T-helper 17 cell (primary cell): ENCODE measurements around the gene OR14J1. TPM values are rescaled to one million over a fixed set of nuclear protein-coding genes. Genes with fewer than 3 reads are reported as not detected.
"Not testable (repeated sequence)": the region's sequence is repeated elsewhere in the genome, so short reads cannot be mapped to it uniquely, and the experiment has no call there.

ENCODE experiments used
- ATAC-seq: fragments of 150-1000 bp; cut with Tn5 transposase; 2 replicates; pipeline ENCODE4 v1.10.0; 2021; ENCODE audit warnings: mild to moderate bottlenecking, moderate library complexity
- DNase-seq, 3 donors: peaks; one replicate each; pipeline versions ENCODE4 v3.0.0 to v3.0.0-alpha.2; 2020 to 2021
- H3K9me3 ChIP-seq: one replicate; pipeline ENCODE4 v1.7.0; 2013; ENCODE audit warnings: low read length, mild to moderate bottlenecking; ENCODE audit not compliant: control insufficient read depth, poor library complexity, severe bottlenecking
- H3K27ac Mint-ChIP-seq: one replicate; pipeline ENCODE4 v1.8.0; 2022; ENCODE audit warnings: mild to moderate bottlenecking, moderate library complexity, mixed read lengths
- H3K27me3 Mint-ChIP-seq: one replicate; pipeline ENCODE4 v1.8.0; 2022; ENCODE audit warnings: mixed read lengths
- H3K36me3 Mint-ChIP-seq: one replicate; pipeline ENCODE4 v1.8.0; 2022; ENCODE audit warnings: low read depth, mixed read lengths
- H3K4me1 Mint-ChIP-seq: one replicate; pipeline ENCODE4 v1.8.0; 2022; ENCODE audit warnings: mild to moderate bottlenecking, mixed read lengths
- H3K4me3 Mint-ChIP-seq: one replicate; pipeline ENCODE4 v1.8.0; 2022; ENCODE audit warnings: mild to moderate bottlenecking, moderate library complexity, mixed read lengths
- total RNA-seq, 4 donors: library from RNA in 2 of 4; stranded (reverse) in 2 of 4; gene quantifications; one replicate each; pipeline ENCODE4 v1.2.3 and lab custom pipeline; 2022 to 2026

OR14J1 gene
- total RNA-seq (not detected), total RNA-seq (lab: John Stamatoyannopoulos, UW) (0 reads per million in 2 donors)

- H3K4me3 Mint-ChIP-seq: no peak within 1 kb of the TSS
- H3K27me3 Mint-ChIP-seq: peaks cover 42% of the 10 kb centered on the region
- peaks cover 2% of the 10 kb centered on the region for H3K4me1 Mint-ChIP-seq
- H3K36me3 Mint-ChIP-seq: no peaks in the 10 kb centered on the region
- ATAC-seq (no peak), DNase-seq (no peak)
- no peaks in the 10 kb centered on the region for H3K9me3 ChIP-seq
- H3K27ac Mint-ChIP-seq: no peak within 1 kb of the TSS
Observed at GRCh38 chr6:29301316-29301715, at the start of gene OR14J1. Gene OR14J1 (plus strand): TSS chr6:29301701. CDS start chr6:29306690, 4,989 bp downstream.

- DNase-seq (no peak), ATAC-seq (no peak)
- Mint-ChIP-seq H3K27me3 (peaks cover 5% of the 10 kb centered on the region), H3K27ac (no peak overlapping the region), H3K36me3 (peaks cover 7% of the 10 kb centered on the region), H3K4me3 (no peak overlapping the region), H3K4me1 (no peaks in the 10 kb centered on the region)
- no peaks in the 10 kb centered on the region for H3K9me3 ChIP-seq
Observed at GRCh38 chr6:29251736-29252135, 49.8 kb upstream of the OR14J1 start.

- H3K36me3 Mint-ChIP-seq: no peaks in the 10 kb centered on the region
- H3K4me3 Mint-ChIP-seq: no peak overlapping the region
- no peak for DNase-seq
- no peaks in the 10 kb centered on the region for H3K9me3 ChIP-seq
- no peaks in the 10 kb centered on the region for H3K4me1 Mint-ChIP-seq
- H3K27ac Mint-ChIP-seq: no peak overlapping the region
- no peak for ATAC-seq
- peaks cover 5% of the 10 kb centered on the region for H3K27me3 Mint-ChIP-seq
Observed at GRCh38 chr6:29255530-29255929, 46.0 kb upstream of the OR14J1 start.

- H3K27me3 Mint-ChIP-seq: peaks cover 11% of the 10 kb centered on the region
- no peaks in the 10 kb centered on the region for H3K36me3 Mint-ChIP-seq
- DNase-seq: no peak
- H3K4me1 Mint-ChIP-seq: no peaks in the 10 kb centered on the region
- no peak for ATAC-seq
- H3K4me3 Mint-ChIP-seq: no peak overlapping the region
- no peak overlapping the region for H3K27ac Mint-ChIP-seq
- no peaks in the 10 kb centered on the region for H3K9me3 ChIP-seq
Observed at GRCh38 chr6:29259721-29260120, 41.8 kb upstream of the OR14J1 start.

DNA sequence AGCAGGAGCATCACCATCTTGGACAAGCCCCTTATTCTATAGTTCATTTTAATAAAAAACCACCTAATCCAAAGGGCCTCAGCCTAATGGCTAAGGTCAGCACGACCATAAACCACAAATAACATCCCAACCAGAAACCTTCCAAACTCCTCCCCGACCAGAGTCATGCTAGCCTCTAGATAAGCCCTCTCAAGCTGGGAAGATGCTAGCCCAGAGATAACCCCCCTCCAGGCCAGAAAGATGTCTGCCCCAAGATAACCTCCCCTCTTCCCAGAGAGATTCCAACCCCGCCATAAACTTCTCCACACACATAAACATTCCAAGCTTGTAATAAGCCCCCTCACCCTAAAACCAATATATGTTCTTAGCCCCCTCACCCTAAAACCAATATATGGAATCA lies 38.5 kb upstream of the OR14J1 start:
- no peaks in the 10 kb centered on the region for H3K36me3 Mint-ChIP-seq
- no peak overlapping the region for H3K27ac Mint-ChIP-seq
- H3K27me3 Mint-ChIP-seq: peaks cover 16% of the 10 kb centered on the region

DNA sequence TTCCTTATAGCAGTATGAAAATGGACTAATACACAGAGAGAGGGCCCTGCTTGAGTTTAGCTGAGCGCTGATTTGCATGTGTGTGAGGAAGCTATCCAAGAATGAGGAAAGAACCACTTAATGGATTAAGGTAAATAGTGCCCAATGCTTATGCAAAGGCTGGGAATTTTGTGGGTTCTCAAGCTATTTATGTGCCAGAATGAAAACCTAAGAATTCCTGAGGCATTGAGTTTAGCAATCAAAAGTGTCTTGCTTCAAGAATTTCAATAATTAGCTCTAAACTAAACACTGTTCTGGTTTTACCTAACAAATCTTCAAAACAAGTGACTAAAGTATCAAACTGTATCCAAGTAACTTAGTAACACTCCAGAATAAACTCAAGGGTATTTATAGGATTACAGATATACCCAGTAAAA lies 7.0 kb upstream of the OR14J1 start:
- H3K4me1 Mint-ChIP-seq: no peaks in the 10 kb centered on the region
- no peak for DNase-seq
- H3K9me3 ChIP-seq: no peaks in the 10 kb centered on the region
- no peak for ATAC-seq
- H3K36me3 Mint-ChIP-seq: peaks cover 2% of the 10 kb centered on the region
- no peak overlapping the region for H3K4me3 Mint-ChIP-seq
- H3K27me3 Mint-ChIP-seq: peaks cover 38% of the 10 kb centered on the region
- H3K27ac Mint-ChIP-seq: no peak overlapping the region

More for the DNA sequence above, 38.5 kb upstream of the OR14J1 start:
- ATAC-seq (no peak), DNase-seq (no peak)
- no peak overlapping the region for H3K4me3 Mint-ChIP-seq
- H3K9me3 ChIP-seq: no peaks in the 10 kb centered on the region
- H3K4me1 Mint-ChIP-seq: no peaks in the 10 kb centered on the region

DNA sequence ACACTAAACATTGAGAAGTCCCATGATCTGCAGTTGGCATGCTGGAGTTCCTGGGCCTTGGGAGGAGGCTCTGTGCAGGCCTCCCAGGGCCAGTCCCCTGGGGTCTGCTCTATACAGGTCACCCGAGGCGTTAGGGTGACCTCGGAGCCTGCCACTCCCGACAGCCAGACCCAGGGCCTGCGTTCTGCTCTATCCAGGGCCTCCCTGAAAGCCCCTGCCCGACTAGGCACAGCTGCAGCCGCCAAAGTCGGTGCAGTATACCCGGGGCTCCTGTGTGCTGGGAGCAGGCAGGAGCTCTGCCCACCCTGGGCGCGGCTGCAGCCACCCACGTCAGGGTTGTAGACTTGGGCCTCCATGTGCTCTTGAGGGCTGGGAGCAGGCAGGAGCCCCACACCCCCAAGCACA lies 6.3 kb upstream of the OR14J1 start:
- ATAC-seq (no peak), DNase-seq (no peak)
- H3K27me3 Mint-ChIP-seq: peaks cover 33% of the 10 kb centered on the region
- H3K27ac Mint-ChIP-seq: no peak overlapping the region
- no peak overlapping the region for H3K4me3 Mint-ChIP-seq
- H3K36me3 Mint-ChIP-seq: peaks cover 2% of the 10 kb centered on the region
- H3K4me1 Mint-ChIP-seq: no peaks in the 10 kb centered on the region
- H3K9me3 ChIP-seq: no peaks in the 10 kb centered on the region

DNA sequence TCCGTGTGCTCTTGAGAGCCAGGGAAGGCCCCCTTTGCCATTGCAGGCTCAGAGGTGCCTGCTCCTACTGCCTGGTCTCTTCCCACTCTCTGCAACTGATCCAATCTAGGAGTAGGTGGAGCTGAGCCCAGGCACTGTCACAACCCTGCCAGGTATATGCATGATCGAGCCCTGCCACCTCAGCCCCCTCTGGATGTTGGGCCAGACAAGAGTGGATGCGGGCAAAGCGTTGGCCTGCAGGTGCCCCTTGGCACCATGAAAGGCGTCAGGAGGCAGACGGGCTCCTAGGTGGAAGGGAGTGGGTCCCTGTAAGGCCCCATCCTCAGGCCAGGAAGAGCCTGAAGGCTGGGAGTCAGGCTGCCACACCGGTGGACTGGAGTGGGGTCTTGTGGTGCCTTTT lies 5.9 kb upstream of the OR14J1 start:
- H3K9me3 ChIP-seq: no peaks in the 10 kb centered on the region
- no peak for DNase-seq
- Mint-ChIP-seq H3K27ac (no peak overlapping the region), H3K4me3 (no peak overlapping the region), H3K27me3 (peaks cover 31% of the 10 kb centered on the region), H3K4me1 (no peaks in the 10 kb centered on the region), H3K36me3 (peaks cover 2% of the 10 kb centered on the region)
- no peak for ATAC-seq

GRCh38 chr6:29319931-29320330 lies 18.4 kb downstream of the OR14J1 start:
- Mint-ChIP-seq H3K27me3 (peaks cover 27% of the 10 kb centered on the region), H3K4me1 (no peaks in the 10 kb centered on the region), H3K36me3 (no peaks in the 10 kb centered on the region), H3K4me3 (no peak overlapping the region), H3K27ac (no peak overlapping the region)
- ATAC-seq: no peak
- DNase-seq: no peak
- no peaks in the 10 kb centered on the region for H3K9me3 ChIP-seq

- H3K4me1 Mint-ChIP-seq, H3K4me3 Mint-ChIP-seq, ATAC-seq, DNase-seq, H3K27ac Mint-ChIP-seq, H3K36me3 Mint-ChIP-seq, H3K9me3 ChIP-seq: not testable (repeated sequence)
- H3K27me3 Mint-ChIP-seq: peaks cover 40% of the 10 kb centered on the region
Observed at GRCh38 chr6:29323332-29323731, 21.8 kb downstream of the OR14J1 start.

- Mint-ChIP-seq H3K4me1 (no peaks in the 10 kb centered on the region), H3K27ac (no peak overlapping the region), H3K27me3 (peaks cover 51% of the 10 kb centered on the region), H3K36me3 (no peaks in the 10 kb centered on the region), H3K4me3 (no peak overlapping the region)
- no peak for DNase-seq
- ATAC-seq: no peak
- no peaks in the 10 kb centered on the region for H3K9me3 ChIP-seq
Observed at GRCh38 chr6:29325777-29326176, 24.3 kb downstream of the OR14J1 start.

DNA sequence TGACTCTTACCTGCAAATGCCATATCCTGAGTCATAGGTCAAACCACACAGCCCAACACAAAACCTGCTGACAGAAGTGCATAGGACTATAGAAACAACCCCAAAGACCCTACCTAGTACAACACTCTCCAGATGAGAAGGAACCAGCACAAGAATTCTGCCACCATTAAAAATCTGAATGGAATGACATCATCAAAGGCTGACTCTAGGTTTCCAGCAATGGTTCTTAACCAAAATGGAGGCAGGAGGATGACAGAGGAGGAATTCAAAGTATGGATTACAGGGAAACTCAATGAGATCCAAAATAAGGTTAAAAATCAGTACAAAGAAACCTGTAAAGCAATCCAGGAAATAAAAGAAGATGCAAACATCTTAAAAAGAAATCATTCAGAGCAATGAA lies 31.2 kb downstream of the OR14J1 start:
- DNase-seq: no peak
- Mint-ChIP-seq H3K4me3 (no peak overlapping the region), H3K36me3 (no peaks in the 10 kb centered on the region), H3K27ac (no peak overlapping the region), H3K4me1 (no peaks in the 10 kb centered on the region), H3K27me3 (peaks cover 48% of the 10 kb centered on the region)
- H3K9me3 ChIP-seq: no peaks in the 10 kb centered on the region
- ATAC-seq: no peak

GRCh38 chr6:29336269-29336668 lies 34.8 kb downstream of the OR14J1 start:
- no peaks in the 10 kb centered on the region for H3K36me3 Mint-ChIP-seq
- no peak overlapping the region for H3K27ac Mint-ChIP-seq
- DNase-seq (no peak), ATAC-seq (no peak)
- H3K4me3 Mint-ChIP-seq: no peak overlapping the region
- H3K9me3 ChIP-seq: no peaks in the 10 kb centered on the region
- no peaks in the 10 kb centered on the region for H3K4me1 Mint-ChIP-seq
- peaks cover 44% of the 10 kb centered on the region for H3K27me3 Mint-ChIP-seq

- ATAC-seq: no peak
- H3K27ac Mint-ChIP-seq: no peak overlapping the region
Observed at GRCh38 chr6:29345380-29345779, 43.9 kb downstream of the OR14J1 start.

More at GRCh38 chr6:29345380-29345779, 43.9 kb downstream of the OR14J1 start:
- Mint-ChIP-seq H3K27me3 (peaks cover 25% of the 10 kb centered on the region), H3K36me3 (no peaks in the 10 kb centered on the region), H3K4me3 (no peak overlapping the region), H3K4me1 (no peaks in the 10 kb centered on the region)
- no peak for DNase-seq
- H3K9me3 ChIP-seq: no peaks in the 10 kb centered on the region
